Measurements from ENCODE around the gene VCL. TPM values are rescaled to one million over a fixed set of nuclear protein-coding genes. Genes with fewer than 3 reads are reported as not detected.
"Not testable (repeated sequence)": the region's sequence is repeated elsewhere in the genome, so short reads cannot be mapped to it uniquely, and the experiment has no call there.

The VCL gene
- total RNA-seq, 1 experiment from 2014 or later, result 176 TPM

DNA sequence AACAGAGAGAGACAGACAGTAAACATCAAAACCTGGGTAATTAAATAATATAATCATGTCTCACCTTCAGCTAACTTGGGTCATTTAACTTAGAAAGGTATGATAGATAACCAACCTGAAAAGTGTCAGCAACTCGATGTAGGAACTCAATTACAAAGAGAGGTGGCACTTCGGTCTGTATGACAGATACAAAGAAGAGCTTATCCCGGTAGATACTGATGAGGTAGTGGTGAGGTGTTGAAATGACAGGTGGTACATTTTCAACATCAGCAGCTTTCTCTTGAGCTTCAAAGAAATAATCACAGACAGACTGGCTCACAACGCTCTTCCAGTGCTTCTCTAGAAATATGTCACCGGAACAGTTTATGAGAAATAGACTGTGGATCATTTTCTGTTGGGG is 140.1 kb downstream of the VCL start:
- no TSS peak for BruUV-seq (replicated peaks)
- ChIA-PET POLR2A (ENCODE audit: low non-redundant PET) (no interaction called here), CTCF (interaction anchor here (0.6 kb wide), 1 partner anchor 27 kb away, joined by 12 read pairs; no protein-coding TSS in a partner anchor)

GRCh38 chr10:74138596-74138995 is 140.7 kb downstream of the VCL start:
- CTCF ChIA-PET, result interaction anchor here (0.6 kb wide), 1 partner anchor 28 kb away, joined by 12 read pairs; no protein-coding TSS in a partner anchor
- intact Hi-C loops (cut with micrococcal nuclease; ENCODE audit: unreplicated experiment); H3K4me1 ChIP-seq (ENCODE audit: insufficient read depth, low read length, poor library complexity, severe bottlenecking); POLR2A ChIA-PET (ENCODE audit: low non-redundant PET); H3K27me3 ChIP-seq (replicated peaks; ENCODE audit: insufficient read depth, low read depth, low read length, poor library complexity); BruUV-seq (replicated peaks); H3K27ac ChIP-seq (ENCODE audit: low read depth, low read length, poor library complexity, severe bottlenecking); H3K9me3 ChIP-seq (ENCODE audit: low read depth, low read length, poor library complexity, severe bottlenecking); H3K4me3 ChIP-seq (ENCODE audit: low read depth, low read length, poor library complexity, severe bottlenecking); DNase-seq (ENCODE audit: low spot score): not testable (repeated sequence)
- H3K36me3 ChIP-seq (ENCODE audit: insufficient read depth, low read length, poor library complexity, severe bottlenecking), result peaks cover 49% of the 10 kb centered on the region

More for the DNA sequence above, 140.1 kb downstream of the VCL start:
- Histone ChIP-seq H3K9me3 (ENCODE audit: low read depth, low read length, poor library complexity, severe bottlenecking) (no peaks in the 10 kb centered on the region), H3K27me3 (replicated peaks; ENCODE audit: insufficient read depth, low read depth, low read length, poor library complexity) (no peaks in the 10 kb centered on the region), H3K27ac (ENCODE audit: low read depth, low read length, poor library complexity, severe bottlenecking) (no peak overlapping the region), H3K36me3 (ENCODE audit: insufficient read depth, low read length, poor library complexity, severe bottlenecking) (peaks cover 51% of the 10 kb centered on the region), H3K4me3 (ENCODE audit: low read depth, low read length, poor library complexity, severe bottlenecking) (no peak overlapping the region), H3K4me1 (ENCODE audit: insufficient read depth, low read length, poor library complexity, severe bottlenecking) (no peaks in the 10 kb centered on the region)
- intact Hi-C loops (cut with micrococcal nuclease; ENCODE audit: unreplicated experiment), result no loop called here
- TF ChIP-seq CTCF (conservative IDR thresholded peaks at IDR 0.05; ENCODE audit: low read depth, low read length), result no peak
- no peak for TF ChIP-seq EZH2 (IDR thresholded peaks at IDR 0.05; ENCODE audit: borderline replicate concordance, low read depth, low read length, poor library complexity, severe bottlenecking)
- no peak for DNase-seq (ENCODE audit: low spot score)

GRCh38 chr10:74139981-74140380 is 142.1 kb downstream of the VCL start:
- no peak overlapping the region for H3K27ac ChIP-seq (ENCODE audit: low read depth, low read length, poor library complexity, severe bottlenecking)
- CTCF ChIA-PET, result no interaction called here
- intact Hi-C loops (cut with micrococcal nuclease; ENCODE audit: unreplicated experiment), result no loop called here
- no TSS peak for BruUV-seq (replicated peaks)
- H3K36me3 ChIP-seq (ENCODE audit: insufficient read depth, low read length, poor library complexity, severe bottlenecking), result peaks cover 35% of the 10 kb centered on the region
- H3K27me3 ChIP-seq (replicated peaks; ENCODE audit: insufficient read depth, low read depth, low read length, poor library complexity), result no peaks in the 10 kb centered on the region
- H3K4me1 ChIP-seq (ENCODE audit: insufficient read depth, low read length, poor library complexity, severe bottlenecking), result no peaks in the 10 kb centered on the region
- TF ChIP-seq EZH2 (IDR thresholded peaks at IDR 0.05; ENCODE audit: borderline replicate concordance, low read depth, low read length, poor library complexity, severe bottlenecking), result no peak
- no peak for TF ChIP-seq CTCF (conservative IDR thresholded peaks at IDR 0.05; ENCODE audit: low read depth, low read length)
- H3K4me3 ChIP-seq (ENCODE audit: low read depth, low read length, poor library complexity, severe bottlenecking), result no peak overlapping the region
- POLR2A ChIA-PET (ENCODE audit: low non-redundant PET), result no interaction called here
- no peak for DNase-seq (ENCODE audit: low spot score)
- no peaks in the 10 kb centered on the region for H3K9me3 ChIP-seq (ENCODE audit: low read depth, low read length, poor library complexity, severe bottlenecking)

DNA sequence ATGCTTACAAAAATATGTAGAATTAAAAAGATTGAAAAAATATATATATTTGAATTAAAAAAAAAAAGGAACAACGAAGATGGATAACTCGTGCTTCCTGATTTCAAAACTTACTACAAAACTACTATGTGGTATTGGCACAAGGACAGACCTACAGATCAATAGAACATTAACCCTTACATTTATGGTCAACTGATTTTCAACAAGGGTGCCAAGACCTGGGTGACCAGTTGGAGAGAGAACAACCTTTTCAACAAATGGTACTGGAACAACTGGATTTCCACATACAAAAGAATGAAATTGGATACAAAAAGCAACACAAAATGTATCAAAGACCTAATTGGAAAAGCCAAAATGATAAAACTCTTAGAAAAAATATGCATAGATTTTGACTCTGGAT is 142.6 kb downstream of the VCL start:
- H3K27ac ChIP-seq (ENCODE audit: low read depth, low read length, poor library complexity, severe bottlenecking), result no peak overlapping the region
- no peak for DNase-seq (ENCODE audit: low spot score)
- POLR2A ChIA-PET (ENCODE audit: low non-redundant PET), result no interaction called here
- intact Hi-C loops (cut with micrococcal nuclease; ENCODE audit: unreplicated experiment), result no loop called here
- TF ChIP-seq CTCF (conservative IDR thresholded peaks at IDR 0.05; ENCODE audit: low read depth, low read length) (no peak), EZH2 (IDR thresholded peaks at IDR 0.05; ENCODE audit: borderline replicate concordance, low read depth, low read length, poor library complexity, severe bottlenecking) (no peak)
- no peaks in the 10 kb centered on the region for H3K9me3 ChIP-seq (ENCODE audit: low read depth, low read length, poor library complexity, severe bottlenecking)
- no peaks in the 10 kb centered on the region for H3K27me3 ChIP-seq (replicated peaks; ENCODE audit: insufficient read depth, low read depth, low read length, poor library complexity)
- no peak overlapping the region for H3K4me3 ChIP-seq (ENCODE audit: low read depth, low read length, poor library complexity, severe bottlenecking)
- CTCF ChIA-PET, result no interaction called here
- peaks cover 30% of the 10 kb centered on the region for H3K36me3 ChIP-seq (ENCODE audit: insufficient read depth, low read length, poor library complexity, severe bottlenecking)
- no TSS peak for BruUV-seq (replicated peaks)
- H3K4me1 ChIP-seq (ENCODE audit: insufficient read depth, low read length, poor library complexity, severe bottlenecking), result no peaks in the 10 kb centered on the region

Data from A673 (cell line).